ENCODE data around the gene SECISBP2.
A peak's percentile ranks its signal among the peaks of the same experiment; 100 is the strongest.
"Not testable (repeated sequence)": the region's sequence is repeated elsewhere in the genome, so short reads cannot be mapped to it uniquely, and the experiment has no call there.

Gene SECISBP2, protein sequence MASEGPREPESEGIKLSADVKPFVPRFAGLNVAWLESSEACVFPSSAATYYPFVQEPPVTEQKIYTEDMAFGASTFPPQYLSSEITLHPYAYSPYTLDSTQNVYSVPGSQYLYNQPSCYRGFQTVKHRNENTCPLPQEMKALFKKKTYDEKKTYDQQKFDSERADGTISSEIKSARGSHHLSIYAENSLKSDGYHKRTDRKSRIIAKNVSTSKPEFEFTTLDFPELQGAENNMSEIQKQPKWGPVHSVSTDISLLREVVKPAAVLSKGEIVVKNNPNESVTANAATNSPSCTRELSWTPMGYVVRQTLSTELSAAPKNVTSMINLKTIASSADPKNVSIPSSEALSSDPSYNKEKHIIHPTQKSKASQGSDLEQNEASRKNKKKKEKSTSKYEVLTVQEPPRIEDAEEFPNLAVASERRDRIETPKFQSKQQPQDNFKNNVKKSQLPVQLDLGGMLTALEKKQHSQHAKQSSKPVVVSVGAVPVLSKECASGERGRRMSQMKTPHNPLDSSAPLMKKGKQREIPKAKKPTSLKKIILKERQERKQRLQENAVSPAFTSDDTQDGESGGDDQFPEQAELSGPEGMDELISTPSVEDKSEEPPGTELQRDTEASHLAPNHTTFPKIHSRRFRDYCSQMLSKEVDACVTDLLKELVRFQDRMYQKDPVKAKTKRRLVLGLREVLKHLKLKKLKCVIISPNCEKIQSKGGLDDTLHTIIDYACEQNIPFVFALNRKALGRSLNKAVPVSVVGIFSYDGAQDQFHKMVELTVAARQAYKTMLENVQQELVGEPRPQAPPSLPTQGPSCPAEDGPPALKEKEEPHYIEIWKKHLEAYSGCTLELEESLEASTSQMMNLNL

DNA sequence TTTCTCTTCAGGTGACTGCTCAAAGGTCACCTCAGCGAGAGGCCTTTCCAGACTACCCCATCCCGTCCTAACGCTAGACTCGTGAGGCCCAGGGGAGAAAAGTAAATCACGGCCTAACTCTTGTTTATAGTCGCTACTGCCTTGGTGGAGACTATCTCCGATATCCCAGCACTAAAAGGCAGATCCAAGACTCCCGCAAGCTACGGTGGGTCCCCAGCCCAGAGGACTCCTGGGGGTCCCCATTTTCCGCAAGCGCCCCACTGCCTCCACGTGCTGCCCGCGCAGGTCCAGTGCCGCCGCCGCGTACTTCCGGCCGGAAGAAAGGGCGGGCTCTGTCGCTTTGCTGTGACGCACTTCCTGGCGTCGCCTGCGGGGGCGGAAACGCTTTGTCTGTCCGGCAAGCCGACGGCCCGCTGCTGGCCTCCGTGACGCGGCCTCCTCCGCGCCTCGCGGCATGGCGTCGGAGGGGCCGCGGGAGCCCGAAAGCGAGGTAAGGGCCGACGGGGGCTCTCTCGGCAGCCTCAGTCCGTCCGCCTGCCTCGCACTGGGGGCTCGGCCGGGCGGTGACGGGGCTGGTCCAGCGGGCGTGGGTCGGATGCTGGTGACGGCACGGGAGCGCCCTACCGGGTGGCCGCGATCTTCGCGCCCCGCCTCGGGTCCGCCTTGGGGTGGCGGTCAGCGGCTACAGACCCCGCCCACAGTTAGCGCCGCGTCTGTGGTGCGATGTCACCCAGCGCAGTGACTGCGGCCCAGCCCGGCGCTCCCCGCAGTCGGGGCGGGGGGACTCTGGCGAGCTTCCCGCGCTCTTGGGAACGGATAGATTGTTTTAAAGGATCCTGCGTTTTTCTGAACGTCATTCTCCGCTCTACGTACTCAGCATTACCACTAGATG is at the start of gene SECISBP2:
Gene SECISBP2, plus strand, starts transcription at position 378 of the 892 bp plus-strand sequence. Its CDS starts 77 bp downstream, at position 455.
- DNase-seq (ENCODE audit: low read depth in 3 of 3, low spot score in 1 of 3): peak; percentile 77 to 93 (median 85)

DNA sequence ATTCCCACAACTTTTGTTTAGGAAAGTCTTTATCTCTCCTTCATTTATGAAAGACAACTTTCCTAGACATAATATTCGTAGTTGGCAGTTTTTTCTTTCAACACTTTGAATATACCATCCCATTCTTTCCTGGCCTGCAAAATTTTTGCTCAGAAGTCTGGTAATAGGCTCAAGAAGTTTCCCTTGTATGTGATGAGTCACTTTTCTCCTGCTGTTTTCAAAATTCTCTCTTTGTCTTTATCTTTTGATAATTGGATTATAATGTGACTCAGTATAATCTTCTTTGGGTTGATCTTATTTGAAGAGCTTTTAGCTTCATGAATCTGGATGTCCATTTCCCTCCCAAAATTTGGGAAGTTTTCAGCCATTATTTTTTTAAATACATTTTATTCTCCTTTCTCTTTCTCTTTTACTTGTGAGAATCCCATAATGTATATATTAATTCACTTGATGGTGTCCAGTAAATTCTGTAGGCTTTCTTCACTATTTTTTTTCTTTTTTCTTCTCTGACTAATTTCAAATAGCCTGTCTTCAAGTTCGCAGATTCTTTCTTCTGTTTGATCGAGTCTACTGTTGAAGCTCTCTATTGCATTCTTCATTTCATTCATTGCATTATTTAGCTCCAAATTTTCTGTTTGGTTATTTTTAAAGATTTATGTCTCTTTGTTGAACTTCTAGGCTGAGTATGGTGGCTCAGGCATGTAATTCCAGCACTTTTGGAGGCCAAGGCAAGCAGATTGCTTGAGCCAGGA is 44.6 kb upstream of the SECISBP2 start:
- DNase-seq (ENCODE audit: low read depth in 3 of 3, low spot score in 1 of 3): no peak

DNA sequence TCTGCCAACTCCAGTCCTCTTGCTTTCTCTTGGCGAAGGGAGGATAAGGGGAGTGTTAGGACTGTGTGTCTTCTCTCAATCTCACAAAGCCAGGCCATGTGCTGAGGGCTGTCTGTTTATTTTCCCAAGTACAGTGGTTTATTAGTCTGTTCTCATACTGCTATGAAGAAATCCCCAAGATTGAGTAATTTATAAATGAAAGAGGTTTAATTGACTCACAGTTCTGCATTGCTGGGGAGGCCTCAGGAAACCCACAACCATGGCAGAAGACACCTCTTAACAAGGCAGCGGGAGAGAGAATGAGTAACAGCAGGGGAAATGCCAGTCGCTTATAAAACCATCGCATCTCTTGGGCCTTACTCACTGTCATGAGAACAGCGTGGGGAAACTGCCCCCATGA is 43.5 kb upstream of the SECISBP2 start:
- no peak for DNase-seq (ENCODE audit: low read depth in 3 of 3, low spot score in 1 of 3)

DNA sequence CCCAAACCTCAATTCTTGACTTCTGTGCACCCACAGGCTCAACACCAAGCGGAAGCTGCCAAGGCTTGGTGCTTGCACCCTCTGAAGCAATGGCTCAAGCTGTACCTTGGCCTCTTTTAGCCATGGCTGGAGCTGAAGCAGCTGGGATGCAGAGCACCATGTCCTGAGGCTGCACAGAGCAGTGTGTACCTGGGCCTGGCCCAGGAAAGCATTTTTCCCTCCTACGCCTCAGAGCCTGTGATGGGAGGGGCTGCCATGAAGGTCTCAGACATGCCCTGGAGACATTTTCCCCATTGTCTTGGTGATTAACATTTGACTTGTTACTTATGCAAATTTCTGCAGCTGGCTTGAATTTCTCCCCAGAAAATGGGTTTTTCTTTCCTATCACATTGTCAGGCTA is 42.3 kb upstream of the SECISBP2 start:
- not testable (repeated sequence) for DNase-seq (ENCODE audit: low read depth in 3 of 3, low spot score in 1 of 3)

DNA sequence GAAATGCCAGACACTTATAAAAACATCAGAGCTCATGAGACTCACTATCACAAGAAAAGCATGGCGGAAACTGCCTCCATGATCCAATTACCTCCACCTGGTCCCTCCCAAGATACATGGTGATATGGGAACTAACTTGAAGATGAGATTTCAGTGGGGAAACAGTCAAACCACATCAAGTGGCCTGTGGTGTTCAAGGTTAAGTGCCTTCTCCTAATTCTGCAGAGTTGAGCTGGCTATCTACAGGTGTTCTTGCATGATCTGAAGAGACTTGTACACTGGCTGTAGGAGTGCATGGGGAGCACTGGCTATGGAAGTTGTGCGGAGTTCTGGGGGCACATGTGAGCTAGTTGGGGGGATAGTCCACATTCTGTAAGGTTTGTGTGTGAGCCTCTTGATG is 41.3 kb upstream of the SECISBP2 start:
- DNase-seq (ENCODE audit: low read depth in 3 of 3, low spot score in 1 of 3): no peak

DNA sequence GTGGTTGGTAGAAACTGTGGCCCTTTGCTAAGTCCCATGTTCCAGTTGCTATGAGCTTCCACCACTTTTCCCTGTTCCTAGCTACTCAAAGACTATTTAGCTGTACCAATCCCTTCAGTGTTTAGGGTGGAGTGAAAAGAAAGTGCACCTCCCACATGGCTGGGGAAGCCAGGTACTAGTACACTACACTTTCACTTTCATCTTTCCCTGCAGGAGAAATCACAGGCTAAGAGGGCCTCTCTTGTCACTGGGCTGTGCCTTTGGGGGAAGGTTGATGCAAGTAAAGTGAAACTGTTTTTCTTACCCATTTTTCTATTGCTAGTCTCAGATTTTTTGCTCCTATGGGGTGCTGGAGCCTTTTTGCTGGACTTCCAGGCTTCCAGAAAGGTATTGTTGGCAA is 40.8 kb upstream of the SECISBP2 start:
- DNase-seq (ENCODE audit: low read depth in 3 of 3, low spot score in 1 of 3): no peak

DNA sequence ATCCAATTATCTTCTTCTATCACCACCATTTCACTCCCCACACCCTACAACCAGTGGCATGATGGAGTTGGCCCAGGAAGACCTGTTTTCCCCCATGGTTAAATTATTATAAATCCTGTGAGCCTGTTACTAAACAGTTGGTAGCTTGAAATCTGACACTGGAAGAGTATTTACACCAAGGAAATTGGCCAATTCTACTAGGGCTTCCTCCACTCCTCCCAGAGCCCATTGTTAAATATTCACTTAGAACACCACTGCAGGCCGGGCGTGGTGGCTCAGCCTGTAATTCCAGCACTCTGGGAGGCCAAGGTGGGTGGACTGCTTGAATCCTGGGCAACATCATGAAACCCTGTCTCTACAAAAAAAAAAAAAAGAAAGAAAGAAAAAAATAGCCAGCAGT is 39.7 kb upstream of the SECISBP2 start:
- no peak for DNase-seq (ENCODE audit: low read depth in 3 of 3, low spot score in 1 of 3)

DNA sequence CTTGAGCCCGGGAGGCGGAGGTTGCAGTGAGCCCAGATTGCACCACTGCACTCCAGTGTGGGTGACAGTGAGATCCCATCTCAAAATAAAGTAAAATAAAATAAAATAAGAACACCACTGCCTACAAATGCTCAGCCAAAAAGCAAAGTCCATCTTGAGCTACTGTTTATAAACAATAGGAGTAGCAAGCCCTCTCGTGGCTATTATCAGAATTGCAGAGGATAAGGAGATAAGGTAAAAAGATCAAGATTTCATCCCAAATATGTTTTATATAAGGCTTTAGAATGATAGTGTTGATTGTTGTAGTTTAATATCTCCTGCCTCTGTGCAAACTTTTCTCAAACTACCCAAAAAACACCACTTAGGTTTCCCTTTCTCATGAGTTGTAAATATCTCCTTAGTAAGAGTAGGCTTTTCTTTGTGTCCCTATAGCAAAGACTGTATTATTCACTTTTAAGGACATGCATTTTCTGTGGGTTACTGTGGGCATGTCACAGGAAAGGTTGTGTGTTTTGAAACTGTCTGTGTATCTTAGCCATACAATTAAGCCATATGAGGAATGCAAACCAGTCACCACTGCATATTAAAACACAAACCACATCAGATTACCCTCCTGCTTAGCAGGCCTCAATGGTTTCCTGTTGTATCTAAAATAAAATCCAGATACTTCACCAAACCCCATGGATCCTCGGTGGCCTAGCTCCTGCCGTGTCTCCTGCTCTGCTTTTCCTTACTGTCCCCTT is 39.1 kb upstream of the SECISBP2 start:
- DNase-seq (ENCODE audit: low read depth in 3 of 3, low spot score in 1 of 3): no peak

DNA sequence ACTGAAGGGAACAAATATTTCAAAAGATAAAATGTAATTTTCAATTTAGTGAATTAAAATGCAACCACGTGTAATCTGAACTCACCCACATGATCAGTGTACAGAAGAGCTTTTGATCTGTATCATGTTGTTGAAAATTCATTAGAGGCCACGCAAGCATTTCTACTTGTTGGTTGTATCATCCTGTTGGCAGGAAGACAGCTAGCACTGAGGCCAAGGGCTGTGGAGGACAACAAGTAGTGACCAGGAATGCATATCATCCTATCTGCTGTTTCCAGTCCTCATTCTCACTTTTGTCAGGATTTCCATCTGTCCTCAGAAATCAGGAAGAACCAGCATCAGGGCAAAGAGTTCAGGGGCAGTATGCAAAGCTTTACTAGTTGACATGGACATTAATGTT is 37.2 kb upstream of the SECISBP2 start:
- DNase-seq (ENCODE audit: low read depth in 3 of 3, low spot score in 1 of 3): no peak

DNA sequence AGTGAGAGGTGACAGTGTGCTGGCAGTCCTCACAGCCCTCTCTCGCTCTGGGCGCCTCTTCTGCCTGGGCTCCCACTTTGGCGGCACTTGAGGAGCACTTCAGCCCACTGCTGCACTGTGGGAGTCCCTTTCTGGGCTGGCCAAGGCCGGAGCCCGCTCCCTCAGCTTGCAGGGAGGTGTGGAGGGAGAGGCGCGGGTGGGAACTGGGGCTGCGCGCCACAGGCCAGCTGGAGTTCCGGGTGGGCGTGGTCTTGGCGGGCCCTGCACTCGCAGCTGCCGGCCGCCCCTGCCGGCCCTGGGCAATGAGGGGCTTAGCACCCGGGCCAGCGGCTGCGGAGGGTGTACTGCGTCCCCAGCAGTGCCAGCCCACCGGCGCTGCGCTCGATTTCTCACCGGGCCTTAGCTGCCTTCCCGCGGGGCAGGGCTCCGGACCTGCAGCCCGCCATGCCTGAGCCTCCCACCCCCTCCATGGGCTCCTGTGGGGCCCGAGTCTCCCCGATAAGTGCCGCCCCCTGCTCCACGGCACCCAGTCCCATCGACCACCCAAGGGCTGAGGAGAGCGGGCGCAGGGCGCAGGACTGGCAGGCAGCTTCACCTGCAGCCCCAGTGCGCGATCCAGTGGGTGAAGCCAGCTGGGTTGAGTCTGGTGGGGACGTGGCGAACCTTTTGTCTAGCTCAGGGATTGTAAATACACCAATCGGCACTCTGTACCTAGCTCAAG is 35.9 kb upstream of the SECISBP2 start:
- not testable (repeated sequence) for DNase-seq (ENCODE audit: low read depth in 3 of 3, low spot score in 1 of 3)

DNA sequence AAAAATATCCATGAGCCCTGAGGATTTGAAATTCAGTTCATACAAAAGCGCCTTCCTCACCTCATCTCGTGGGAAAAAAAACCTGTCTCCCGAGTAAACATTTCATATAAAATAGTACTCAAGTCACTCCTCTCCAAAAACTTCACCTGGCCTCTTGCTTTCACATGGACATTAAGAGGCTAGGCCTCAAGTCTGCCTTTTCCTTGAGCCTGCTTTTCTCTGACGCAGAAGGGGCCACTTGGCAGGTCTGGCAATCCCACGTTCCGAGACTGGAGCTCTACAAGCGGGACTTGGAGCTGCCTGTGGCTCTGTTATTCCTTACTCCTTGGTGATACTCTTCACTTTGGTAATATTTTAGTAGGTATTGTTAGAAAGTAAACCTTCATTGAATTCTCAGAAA is 34.2 kb upstream of the SECISBP2 start:
- no peak for DNase-seq (ENCODE audit: low read depth in 3 of 3, low spot score in 1 of 3)

DNA sequence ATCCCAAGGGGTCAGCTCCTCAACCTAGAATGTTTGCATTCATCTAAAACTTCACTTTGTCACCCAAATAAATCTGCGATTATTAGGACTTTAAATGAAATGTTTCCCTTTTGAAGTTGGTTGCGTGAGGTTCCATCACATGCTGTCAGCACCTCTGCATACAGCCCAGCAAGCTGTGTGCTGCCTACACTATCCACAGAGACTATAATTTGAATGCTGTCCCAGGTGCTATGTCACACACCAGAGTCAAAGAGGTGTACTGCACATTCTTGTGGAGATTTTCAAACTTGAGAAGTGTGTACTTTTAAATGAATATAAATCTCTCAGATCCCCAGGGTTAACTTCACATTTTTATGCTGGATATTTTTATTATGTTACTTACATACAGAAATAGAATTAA is 26.6 kb upstream of the SECISBP2 start:
- no peak for DNase-seq (ENCODE audit: low read depth in 3 of 3, low spot score in 1 of 3)

DNA sequence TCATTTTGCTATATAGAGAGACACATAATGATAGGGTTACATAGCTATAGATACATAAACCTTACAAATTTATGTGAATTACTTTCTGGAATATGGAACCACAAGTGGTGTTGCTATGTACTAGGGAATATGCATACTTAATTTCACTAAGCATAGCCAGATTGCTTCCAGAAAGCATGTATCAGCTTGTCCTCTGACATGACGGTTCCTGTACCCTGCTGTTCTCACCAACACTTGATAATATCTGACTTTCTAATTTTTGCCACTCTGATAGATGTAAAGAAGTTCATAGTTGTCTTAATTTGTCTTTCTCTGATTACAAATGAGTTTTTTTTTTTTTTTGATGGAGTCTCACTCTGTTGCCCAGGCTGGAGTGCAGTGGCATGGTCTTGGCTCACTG is 25.3 kb upstream of the SECISBP2 start:
- no peak for DNase-seq (ENCODE audit: low read depth in 3 of 3, low spot score in 1 of 3)

DNA sequence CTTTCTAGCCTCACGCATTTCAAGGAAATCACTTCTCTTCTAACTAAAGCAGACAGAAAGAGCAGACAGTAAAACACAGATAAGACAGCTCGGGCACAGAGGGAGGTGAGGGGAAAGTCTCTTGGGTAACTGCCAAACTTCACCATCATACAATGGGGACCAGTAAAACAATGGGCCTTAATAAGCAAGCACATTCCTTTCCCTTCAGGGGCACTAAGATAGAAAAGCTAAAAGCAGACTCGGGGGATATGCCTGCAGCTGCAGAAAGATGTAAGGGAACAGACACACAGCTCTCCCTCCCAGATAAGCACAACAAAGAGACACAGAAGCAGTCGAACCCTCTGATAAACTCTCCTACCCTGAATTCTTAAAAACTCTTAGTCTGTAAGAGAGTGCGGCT is 22.9 kb upstream of the SECISBP2 start:
- DNase-seq (ENCODE audit: low read depth in 3 of 3, low spot score in 1 of 3): no peak

DNA sequence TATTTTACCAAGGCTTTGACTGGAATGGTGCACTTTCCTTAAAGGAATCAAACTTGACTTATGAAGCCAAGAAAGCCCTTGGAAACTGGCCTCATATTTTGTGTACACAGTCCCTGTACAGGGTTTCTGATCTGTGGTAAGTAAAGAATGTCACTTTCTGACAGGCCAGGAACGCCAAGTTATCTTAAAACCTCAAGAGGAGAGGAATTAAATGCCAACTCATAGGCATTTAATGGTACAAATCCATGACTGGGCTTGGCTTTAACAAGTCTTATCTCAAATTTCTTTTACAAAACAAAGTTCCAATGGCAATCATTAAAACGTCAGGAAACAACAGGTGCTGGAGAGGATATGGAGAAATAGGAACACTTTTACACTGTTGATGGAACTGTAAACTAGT is 16.3 kb upstream of the SECISBP2 start:
- not testable (repeated sequence) for DNase-seq (ENCODE audit: low read depth in 3 of 3, low spot score in 1 of 3)

DNA sequence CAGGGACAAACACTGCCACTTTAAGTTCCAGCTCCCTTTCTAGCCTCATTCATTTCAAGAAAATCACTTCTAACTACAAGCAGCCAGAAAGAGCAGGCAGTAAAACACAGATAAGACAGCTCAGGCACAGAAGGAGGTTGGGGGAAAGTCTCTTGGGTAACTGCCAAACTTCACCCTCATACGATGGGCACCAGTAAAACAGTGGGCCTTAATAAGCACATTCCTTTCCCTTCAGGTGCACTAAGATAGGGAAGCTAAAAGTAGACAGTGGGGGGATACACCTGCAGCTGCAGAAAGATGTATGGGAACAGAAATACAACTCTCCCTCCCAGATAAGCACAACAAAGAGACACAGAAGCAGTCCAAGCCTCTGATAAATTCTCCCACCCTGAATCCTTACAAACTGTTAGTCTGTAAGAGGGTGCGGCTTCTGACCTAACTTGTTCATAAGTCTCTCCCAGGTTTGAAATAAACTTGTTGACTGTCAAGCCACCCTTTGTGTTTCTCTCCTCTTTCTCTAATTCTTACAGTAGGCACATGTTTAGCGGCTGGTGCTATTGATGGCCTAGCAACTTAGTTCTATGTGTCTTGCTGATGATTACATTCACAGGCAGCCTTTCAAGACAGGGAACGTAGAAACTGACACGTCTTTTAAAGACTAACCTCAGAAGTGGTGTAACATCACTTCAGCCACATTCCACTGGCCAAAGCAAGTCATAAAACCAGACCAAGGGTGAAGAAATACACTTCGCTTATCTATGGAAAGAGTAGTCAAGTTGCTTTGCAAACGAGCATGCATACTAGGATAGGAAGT is 14.1 kb upstream of the SECISBP2 start:
- DNase-seq (ENCODE audit: low read depth in 3 of 3, low spot score in 1 of 3): no peak

DNA sequence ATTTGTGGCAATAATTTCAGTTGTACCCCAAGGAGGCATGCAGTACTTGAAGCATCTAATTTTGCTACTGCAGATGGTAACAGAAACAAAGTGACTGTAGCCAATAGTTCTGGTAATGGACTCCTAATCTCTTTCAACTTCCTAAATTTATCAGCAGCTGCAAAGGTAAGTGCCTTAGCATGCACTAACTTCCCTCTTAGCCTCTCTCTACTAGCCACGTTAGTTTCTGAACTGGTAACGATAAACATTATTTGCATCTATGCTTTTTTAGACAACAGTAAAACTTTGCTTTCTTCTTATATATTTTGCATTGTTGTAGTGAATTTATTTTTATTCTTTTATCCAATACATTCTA is 13.5 kb upstream of the SECISBP2 start:
- DNase-seq (ENCODE audit: low read depth in 3 of 3, low spot score in 1 of 3): no peak

DNA sequence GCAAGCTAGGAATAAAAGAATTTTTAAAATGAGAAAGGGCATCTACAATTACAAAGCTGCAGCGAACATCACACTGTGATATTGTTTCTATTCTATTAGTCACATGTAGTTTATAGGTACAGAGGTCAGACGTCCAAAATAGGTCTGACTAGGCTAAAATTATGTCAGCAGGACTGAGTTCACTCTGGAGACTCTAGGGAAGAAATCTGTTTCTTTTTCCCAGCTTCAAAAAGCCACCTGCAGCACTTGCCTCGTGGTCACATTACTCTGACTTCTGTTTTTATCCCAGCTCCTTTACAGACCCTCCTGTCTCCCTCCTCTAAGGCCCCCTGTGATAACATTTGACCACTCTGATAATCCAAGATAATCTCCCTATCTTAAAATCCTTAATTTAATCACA is 12.4 kb upstream of the SECISBP2 start:
- no peak for DNase-seq (ENCODE audit: low read depth in 3 of 3, low spot score in 1 of 3)
